Activated B cell treated with CpG ODN at 0.5 μM for 24 hours (primary cell): ENCODE data around the gene KCNK5. TPM values are rescaled to one million over a fixed set of nuclear protein-coding genes. Genes with fewer than 3 reads are reported as not detected.

Source experiments
- ATAC-seq: fragments of 200-7000 bp; cut with Tn5 transposase; one replicate; pipeline ENCODE4 v1.10.0; 2021; ENCODE audit warnings: low read depth, mild to moderate bottlenecking, moderate library complexity
- CTCF ChIA-PET: fragments of 350-600 bp; sonication (Branson Sonifier 250); formaldehyde crosslinking; loops from one replicate; lab custom pipeline; 2021; ENCODE audit warnings: antibody characterized with exemption; lab: Charles Lee
- POLR2A ChIA-PET: fragments of 350-600 bp; sonication (Branson Sonifier 250); formaldehyde crosslinking; loops from one replicate; lab custom pipeline; 2021; ENCODE audit warnings: antibody characterized with exemption; lab: Charles Lee
- DNase-seq: peaks from one replicate; pipeline ENCODE4 v3.0.0; 2022
- H3K27ac Mint-ChIP-seq: one replicate; pipeline ENCODE4 v1.8.0; 2020; ENCODE audit warnings: mixed read lengths
- H3K27me3 Mint-ChIP-seq: one replicate; pipeline ENCODE4 v1.8.0; 2021; ENCODE audit warnings: mixed read lengths
- H3K36me3 Mint-ChIP-seq: one replicate; pipeline ENCODE4 v1.8.0; 2021; ENCODE audit warnings: low read depth, mixed read lengths
- H3K4me1 Mint-ChIP-seq: one replicate; pipeline ENCODE4 v1.8.0; 2021; ENCODE audit warnings: mixed read lengths
- H3K4me3 Mint-ChIP-seq: one replicate; pipeline ENCODE4 v1.8.0; 2020; ENCODE audit warnings: mild to moderate bottlenecking, mixed read lengths
- H3K9me3 Mint-ChIP-seq: one replicate; pipeline ENCODE4 v1.8.0; 2020; ENCODE audit warnings: mixed read lengths
- intact Hi-C: fragments of 100-400 bp; cut with micrococcal nuclease; formaldehyde crosslinking; loops from one replicate; pipeline ENCODE4 v1.15.1; 2024
- total RNA-seq: library from RNA; stranded (reverse); gene quantifications from 2 replicates; pipeline ENCODE4 v1.2.3, GENCODE V29; 2022
- TF ChIP-seq, protein P1 (sequence below): fragments of 200-600 bp; IDR thresholded peaks from one replicate; pipeline ENCODE4 v1.8.0; 2022; ENCODE audit warnings: antibody characterized with exemption, mild to moderate bottlenecking

KCNK5 gene
- total RNA-seq, 1 donor from 2014 or later, result not detected

DNA sequence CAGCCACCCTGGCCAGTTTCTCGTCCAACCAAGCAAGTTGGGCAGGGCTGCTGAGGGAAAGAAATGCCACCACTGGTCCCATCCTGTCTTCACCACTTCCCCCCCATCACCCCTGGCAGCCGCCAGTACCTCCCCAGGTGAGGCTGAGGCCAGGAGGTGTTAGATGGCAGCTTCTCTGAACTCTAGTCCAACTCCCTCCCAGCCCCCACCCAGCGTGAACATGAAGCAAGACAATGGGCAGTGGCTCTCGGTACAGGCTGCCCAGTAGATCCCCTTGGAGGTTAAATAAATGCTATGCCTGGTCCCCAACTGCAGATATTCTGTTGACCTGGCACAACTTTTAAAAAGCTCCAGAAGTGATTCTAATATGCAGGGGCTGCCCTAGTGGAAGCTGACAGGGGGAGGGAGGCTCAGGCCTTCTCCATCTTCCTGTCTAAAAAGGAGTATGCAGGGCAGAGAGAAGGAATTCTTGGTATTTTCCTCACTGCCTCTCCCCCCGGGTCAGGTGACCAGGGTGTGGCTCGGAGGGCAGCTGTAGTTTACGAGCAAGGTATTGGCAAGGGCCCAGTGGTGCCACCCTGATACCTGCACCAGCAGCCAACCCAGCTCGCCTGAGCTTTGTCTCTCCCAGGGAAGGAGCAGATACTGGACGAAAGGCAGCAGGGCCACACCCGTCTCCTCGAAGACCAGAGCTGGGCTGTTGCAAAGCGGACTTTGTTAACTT, 25.7 kb downstream of the KCNK5 start:
- no peak for DNase-seq
- Mint-ChIP-seq H3K4me3 (no peak overlapping the region), H3K4me1 (peaks cover 5% of the 10 kb centered on the region), H3K9me3 (no peaks in the 10 kb centered on the region), H3K27me3 (peaks cover 45% of the 10 kb centered on the region), H3K27ac (no peak overlapping the region), H3K36me3 (no peaks in the 10 kb centered on the region)
- intact Hi-C loops, result no loop called here
- TF ChIP-seq, protein P1, sequence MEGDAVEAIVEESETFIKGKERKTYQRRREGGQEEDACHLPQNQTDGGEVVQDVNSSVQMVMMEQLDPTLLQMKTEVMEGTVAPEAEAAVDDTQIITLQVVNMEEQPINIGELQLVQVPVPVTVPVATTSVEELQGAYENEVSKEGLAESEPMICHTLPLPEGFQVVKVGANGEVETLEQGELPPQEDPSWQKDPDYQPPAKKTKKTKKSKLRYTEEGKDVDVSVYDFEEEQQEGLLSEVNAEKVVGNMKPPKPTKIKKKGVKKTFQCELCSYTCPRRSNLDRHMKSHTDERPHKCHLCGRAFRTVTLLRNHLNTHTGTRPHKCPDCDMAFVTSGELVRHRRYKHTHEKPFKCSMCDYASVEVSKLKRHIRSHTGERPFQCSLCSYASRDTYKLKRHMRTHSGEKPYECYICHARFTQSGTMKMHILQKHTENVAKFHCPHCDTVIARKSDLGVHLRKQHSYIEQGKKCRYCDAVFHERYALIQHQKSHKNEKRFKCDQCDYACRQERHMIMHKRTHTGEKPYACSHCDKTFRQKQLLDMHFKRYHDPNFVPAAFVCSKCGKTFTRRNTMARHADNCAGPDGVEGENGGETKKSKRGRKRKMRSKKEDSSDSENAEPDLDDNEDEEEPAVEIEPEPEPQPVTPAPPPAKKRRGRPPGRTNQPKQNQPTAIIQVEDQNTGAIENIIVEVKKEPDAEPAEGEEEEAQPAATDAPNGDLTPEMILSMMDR, result no peak
- CTCF ChIA-PET, result no interaction called here
- POLR2A ChIA-PET, result no interaction called here
- ATAC-seq, result no peak

DNA sequence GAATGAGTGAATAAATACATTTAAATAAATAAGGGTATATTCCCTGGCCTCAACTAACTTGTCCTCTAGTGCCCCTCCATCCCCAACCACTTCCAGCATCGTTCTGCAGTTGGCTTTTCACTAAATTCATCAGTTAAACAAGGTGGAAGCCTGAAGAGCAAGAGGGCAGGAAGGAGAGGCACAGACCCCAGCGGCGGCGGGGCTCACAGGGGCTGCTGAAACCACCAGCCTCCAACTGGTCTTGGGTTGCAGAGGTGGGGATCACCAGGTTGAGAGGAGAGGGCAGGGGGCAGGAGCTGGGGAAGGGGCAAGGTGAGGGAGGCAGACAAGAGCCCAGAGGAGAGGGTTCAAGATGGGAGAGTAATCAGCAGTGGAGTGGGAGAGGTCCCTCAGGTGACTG, 27.1 kb downstream of the KCNK5 start:
- CTCF ChIA-PET, result no interaction called here

DNA sequence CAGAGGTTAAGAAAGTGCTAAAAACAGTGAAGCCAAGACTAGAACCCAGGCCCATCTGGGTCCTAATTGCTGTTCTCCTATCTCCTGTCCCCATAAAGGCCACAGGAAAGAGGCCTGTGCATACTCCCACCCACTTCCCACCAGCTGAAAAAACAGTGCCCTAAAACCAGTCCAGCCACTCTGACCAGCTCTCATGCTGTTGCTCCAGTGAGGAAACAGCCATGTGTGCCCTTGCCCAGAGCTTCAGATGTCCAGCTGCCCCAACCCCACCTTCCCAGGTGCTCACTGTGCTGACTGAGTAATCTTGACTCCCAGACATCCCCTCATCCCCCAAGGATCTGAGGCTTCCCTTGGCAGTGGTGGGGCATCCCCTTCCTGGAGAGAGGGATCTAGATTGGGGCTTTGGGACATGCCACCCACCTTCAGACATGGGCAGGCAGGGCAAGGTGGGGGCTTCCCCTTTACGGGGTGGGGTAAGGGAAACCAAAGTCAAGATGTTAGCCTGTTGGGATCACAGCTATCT, 28.7 kb downstream of the KCNK5 start:
- Mint-ChIP-seq H3K4me1 (peaks cover 28% of the 10 kb centered on the region), H3K36me3 (no peaks in the 10 kb centered on the region), H3K27ac (no peak overlapping the region), H3K27me3 (peaks cover 31% of the 10 kb centered on the region), H3K4me3 (no peak overlapping the region), H3K9me3 (no peaks in the 10 kb centered on the region)
- DNase-seq (no peak), ATAC-seq (no peak)
- intact Hi-C loops, result no loop called here
- POLR2A ChIA-PET, result no interaction called here
- CTCF ChIA-PET, result no interaction called here
- TF ChIP-seq, protein P1, result no peak

More for the DNA sequence above, 27.1 kb downstream of the KCNK5 start:
- H3K9me3 Mint-ChIP-seq, result no peaks in the 10 kb centered on the region
- peaks cover 19% of the 10 kb centered on the region for H3K4me1 Mint-ChIP-seq
- H3K4me3 Mint-ChIP-seq, result no peak overlapping the region
- intact Hi-C loops, result no loop called here
- DNase-seq (no peak), ATAC-seq (no peak)
- no peaks in the 10 kb centered on the region for H3K36me3 Mint-ChIP-seq
- TF ChIP-seq, protein P1, result no peak
- POLR2A ChIA-PET, result no interaction called here
- peaks cover 39% of the 10 kb centered on the region for H3K27me3 Mint-ChIP-seq
- no peak overlapping the region for H3K27ac Mint-ChIP-seq

DNA sequence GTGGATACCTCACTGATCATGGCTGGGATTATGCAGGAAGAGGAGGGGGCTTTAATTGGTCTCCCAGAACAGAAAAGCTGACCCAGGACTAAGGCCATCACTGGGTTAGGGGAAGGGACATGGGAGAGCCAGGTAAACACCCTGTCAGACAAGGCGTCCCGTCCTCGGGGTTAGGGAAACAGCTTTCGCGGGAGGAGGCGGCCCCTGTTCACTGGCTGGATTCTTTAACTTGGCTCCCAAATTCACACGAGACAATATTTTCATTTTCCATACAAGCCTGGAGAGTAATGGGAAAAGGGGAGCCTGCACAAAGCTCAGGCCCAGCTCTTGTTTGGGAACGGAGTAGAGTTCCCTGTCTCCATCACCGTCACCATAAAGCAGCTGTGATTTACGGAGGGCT, 29.3 kb downstream of the KCNK5 start:
- Mint-ChIP-seq H3K27me3 (peaks cover 28% of the 10 kb centered on the region), H3K4me1 (peaks cover 28% of the 10 kb centered on the region), H3K9me3 (no peaks in the 10 kb centered on the region), H3K4me3 (no peak overlapping the region), H3K27ac (no peak overlapping the region), H3K36me3 (no peaks in the 10 kb centered on the region)
- ChIA-PET POLR2A (no interaction called here), CTCF (no interaction called here)
- DNase-seq (no peak), ATAC-seq (no peak)
- intact Hi-C loops, result no loop called here
- TF ChIP-seq, protein P1, result no peak

DNA sequence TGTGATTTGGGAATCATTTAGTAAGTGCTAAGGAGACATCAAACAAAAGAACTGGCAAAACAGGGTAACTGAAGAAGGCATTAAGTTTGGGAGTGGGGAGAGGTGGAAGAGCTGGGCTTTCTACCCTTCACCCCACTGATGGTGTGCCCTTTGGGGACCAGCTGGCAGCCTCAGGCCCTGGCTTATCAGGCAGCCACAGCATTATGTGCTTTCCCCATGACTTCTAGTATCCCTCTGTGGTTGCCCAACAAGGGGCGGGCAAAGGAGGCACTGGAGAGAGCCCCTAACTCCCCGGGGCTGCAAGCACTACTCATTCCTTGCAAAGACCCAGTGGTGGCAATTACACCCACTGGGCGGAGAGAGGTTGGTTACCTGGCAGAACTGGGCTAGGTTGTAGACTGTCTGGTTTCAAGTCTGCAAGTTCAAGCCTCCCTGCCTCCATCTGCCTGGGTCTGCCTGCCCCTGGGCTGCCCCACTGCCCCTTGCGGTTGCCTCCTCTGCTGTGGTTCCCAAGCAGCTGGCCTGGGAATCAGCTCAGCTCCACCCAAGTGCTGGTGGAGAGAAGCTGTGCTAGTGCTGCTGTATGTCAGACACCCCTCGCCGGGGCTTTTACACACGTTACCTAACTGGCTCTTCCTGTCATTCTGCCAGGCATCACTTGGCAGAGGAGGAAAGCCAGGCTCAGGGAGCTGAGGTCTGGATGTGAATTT, 29.9 kb downstream of the KCNK5 start:
- TF ChIP-seq, protein P1, result no peak
- peaks cover 28% of the 10 kb centered on the region for H3K4me1 Mint-ChIP-seq
- peaks cover 32% of the 10 kb centered on the region for H3K27me3 Mint-ChIP-seq
- no peak overlapping the region for H3K4me3 Mint-ChIP-seq
- ChIA-PET POLR2A (no interaction called here), CTCF (no interaction called here)
- ATAC-seq, result no peak
- intact Hi-C loops, result no loop called here
- no peaks in the 10 kb centered on the region for H3K9me3 Mint-ChIP-seq
- H3K36me3 Mint-ChIP-seq, result no peaks in the 10 kb centered on the region
- no peak overlapping the region for H3K27ac Mint-ChIP-seq
- no peak for DNase-seq
